ENCODE results near the gene LAMA4. TPM values are rescaled to one million over a fixed set of nuclear protein-coding genes. Genes with fewer than 3 reads are reported as not detected.

Gene LAMA4
- total RNA-seq, 1 experiment from 2014 or later = 9.4 TPM

DNA sequence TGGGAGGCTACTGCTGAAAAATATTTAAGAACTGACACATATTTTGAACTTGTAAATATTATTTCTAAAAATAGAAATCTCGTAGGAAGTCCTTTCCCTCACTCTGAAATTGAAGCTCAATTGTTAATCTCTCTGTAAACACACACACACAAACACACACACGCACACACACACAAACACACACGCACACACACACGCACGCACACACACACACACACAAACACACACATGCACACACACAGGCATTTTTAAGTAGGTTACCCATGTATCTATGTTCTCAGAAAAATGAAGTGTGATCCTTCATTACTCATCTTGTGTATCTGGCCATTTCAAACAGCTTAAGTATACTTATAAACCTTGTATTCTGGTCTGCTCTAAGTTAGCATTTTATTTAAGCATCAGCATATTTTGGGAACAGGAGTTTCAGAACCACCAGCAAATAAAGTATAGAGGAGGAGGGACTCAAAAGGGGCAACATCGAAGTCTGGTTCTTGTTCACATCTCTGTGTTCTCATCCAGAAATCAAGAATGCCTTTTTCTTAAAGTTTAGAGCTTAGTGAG, 188.9 kb downstream of the LAMA4 start:
- Histone ChIP-seq H3K4me3 (ENCODE audit: low read length) (no peak overlapping the region), H3K27ac (ENCODE audit: low read length) (no peak overlapping the region), H2AFZ (ENCODE audit: low read length) (no peak overlapping the region), H3K9me3 (ENCODE audit: low read length) (no peaks in the 10 kb centered on the region), H3K36me3 (ENCODE audit: low read depth, low read length) (peaks cover 3% of the 10 kb centered on the region; the same call in 1 of the 2 replicates), H3K79me2 (ENCODE audit: low read length) (no peaks in the 10 kb centered on the region), H3K4me2 (ENCODE audit: low read length) (no peak overlapping the region), H4K20me1 (ENCODE audit: low read length) (no peaks in the 10 kb centered on the region), H3F3A (ENCODE audit: low read length, unreplicated experiment) (no peaks in the 10 kb centered on the region), H3K9ac (ENCODE audit: low read length) (no peak overlapping the region), H3K4me1 (ENCODE audit: insufficient read depth, low read length) (peaks cover 10% of the 10 kb centered on the region), H3K27me3 (ENCODE audit: low read length) (no peaks in the 10 kb centered on the region), H3K9me2 (replicated peaks; ENCODE audit: low read length) (no peaks in the 10 kb centered on the region)
- peak; percentile 24; the same call in 1 of the 2 replicates for ATAC-seq
- BruUV-seq (replicated peaks) = no TSS peak
- ChIA-PET CTCF (interaction anchor here (0.6 kb wide), 1 partner anchor 733 kb away, joined by 3 read pairs; no protein-coding TSS in a partner anchor), POLR2A (ENCODE audit: unreplicated experiment) (no interaction called here)
- no peak for TF ChIP-seq EZH2phosphoT487 (IDR thresholded peaks at IDR 0.05; ENCODE audit: borderline replicate concordance, low read length)
- TF ChIP-seq EZH2 (IDR thresholded peaks at IDR 0.05; ENCODE audit: low read length, unreplicated experiment) = no peak
- TF ChIP-seq, protein P1, sequence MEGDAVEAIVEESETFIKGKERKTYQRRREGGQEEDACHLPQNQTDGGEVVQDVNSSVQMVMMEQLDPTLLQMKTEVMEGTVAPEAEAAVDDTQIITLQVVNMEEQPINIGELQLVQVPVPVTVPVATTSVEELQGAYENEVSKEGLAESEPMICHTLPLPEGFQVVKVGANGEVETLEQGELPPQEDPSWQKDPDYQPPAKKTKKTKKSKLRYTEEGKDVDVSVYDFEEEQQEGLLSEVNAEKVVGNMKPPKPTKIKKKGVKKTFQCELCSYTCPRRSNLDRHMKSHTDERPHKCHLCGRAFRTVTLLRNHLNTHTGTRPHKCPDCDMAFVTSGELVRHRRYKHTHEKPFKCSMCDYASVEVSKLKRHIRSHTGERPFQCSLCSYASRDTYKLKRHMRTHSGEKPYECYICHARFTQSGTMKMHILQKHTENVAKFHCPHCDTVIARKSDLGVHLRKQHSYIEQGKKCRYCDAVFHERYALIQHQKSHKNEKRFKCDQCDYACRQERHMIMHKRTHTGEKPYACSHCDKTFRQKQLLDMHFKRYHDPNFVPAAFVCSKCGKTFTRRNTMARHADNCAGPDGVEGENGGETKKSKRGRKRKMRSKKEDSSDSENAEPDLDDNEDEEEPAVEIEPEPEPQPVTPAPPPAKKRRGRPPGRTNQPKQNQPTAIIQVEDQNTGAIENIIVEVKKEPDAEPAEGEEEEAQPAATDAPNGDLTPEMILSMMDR (conservative IDR thresholded peaks at IDR 0.05; ENCODE audit: low read depth, low read length) = no peak
- intact Hi-C loops (cut with micrococcal nuclease) = no loop called here
- no peak for DNase-seq

DNA sequence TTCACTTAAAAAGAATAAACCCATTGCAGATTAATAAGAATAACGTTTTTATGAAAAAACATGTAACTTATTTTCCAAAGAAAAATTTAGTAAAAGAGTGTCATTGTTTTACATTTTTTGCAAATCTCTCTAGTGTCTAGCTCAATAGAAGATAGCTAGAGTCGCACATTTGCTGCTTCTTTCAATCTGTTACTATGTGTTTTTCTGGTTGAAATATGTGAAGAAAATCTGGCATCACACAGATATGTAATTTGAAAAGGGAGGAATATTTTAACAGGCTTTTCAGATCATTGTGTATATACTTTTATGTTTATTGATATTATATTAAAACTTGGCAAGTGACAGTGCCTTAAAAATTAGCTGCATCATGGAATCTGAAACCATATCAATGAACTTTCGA, 191.4 kb downstream of the LAMA4 start:
- DNase-seq = no peak
- TF ChIP-seq EZH2phosphoT487 (IDR thresholded peaks at IDR 0.05; ENCODE audit: borderline replicate concordance, low read length) (no peak), EZH2 (IDR thresholded peaks at IDR 0.05; ENCODE audit: low read length, unreplicated experiment) (no peak)
- TF ChIP-seq, protein P1 (conservative IDR thresholded peaks at IDR 0.05; ENCODE audit: low read depth, low read length) = no peak
- H3K36me3 ChIP-seq (ENCODE audit: low read depth, low read length) = no peaks in the 10 kb centered on the region
- H3K9me2 ChIP-seq (replicated peaks; ENCODE audit: low read length) = no peaks in the 10 kb centered on the region
- H3K79me2 ChIP-seq (ENCODE audit: low read length) = no peaks in the 10 kb centered on the region
- no peak overlapping the region for H2AFZ ChIP-seq (ENCODE audit: low read length)
- peaks cover 10% of the 10 kb centered on the region for H3K4me1 ChIP-seq (ENCODE audit: insufficient read depth, low read length)
- ChIA-PET POLR2A (ENCODE audit: unreplicated experiment) (no interaction called here), CTCF (no interaction called here)
- H3K27me3 ChIP-seq (ENCODE audit: low read length) = no peaks in the 10 kb centered on the region
- H3K9ac ChIP-seq (ENCODE audit: low read length) = no peak overlapping the region
- no peaks in the 10 kb centered on the region for H3K9me3 ChIP-seq (ENCODE audit: low read length)
- no peaks in the 10 kb centered on the region for H4K20me1 ChIP-seq (ENCODE audit: low read length)
- H3F3A ChIP-seq (ENCODE audit: low read length, unreplicated experiment) = no peaks in the 10 kb centered on the region
- BruUV-seq (replicated peaks) = no TSS peak
- no peak overlapping the region for H3K4me2 ChIP-seq (ENCODE audit: low read length)
- H3K27ac ChIP-seq (ENCODE audit: low read length) = no peak overlapping the region
- intact Hi-C loops (cut with micrococcal nuclease) = no loop called here
- H3K4me3 ChIP-seq (ENCODE audit: low read length) = no peak overlapping the region
- no peak for ATAC-seq

DNA sequence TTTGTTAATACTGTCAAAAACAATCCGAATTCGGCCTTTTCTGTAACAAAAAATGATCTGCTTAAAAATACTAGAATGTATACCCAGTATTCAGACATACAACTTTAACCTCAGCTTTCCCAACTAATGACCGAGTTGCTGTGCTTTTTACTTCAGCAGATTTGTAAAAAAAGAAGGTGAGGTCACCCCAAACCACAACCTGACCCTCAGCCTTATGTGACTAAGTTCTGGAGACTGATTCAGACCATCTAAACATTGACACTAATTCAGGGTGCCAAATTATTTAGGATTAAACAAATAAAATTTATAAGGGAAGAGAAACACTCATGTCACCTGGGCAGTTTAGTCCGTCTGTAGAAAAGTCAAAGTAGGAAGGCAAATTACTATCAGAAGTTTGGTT, 192.8 kb downstream of the LAMA4 start:
- Histone ChIP-seq H2AFZ (ENCODE audit: low read length) (no peak overlapping the region), H3K9ac (ENCODE audit: low read length) (no peak overlapping the region), H3K4me1 (ENCODE audit: insufficient read depth, low read length) (peaks cover 10% of the 10 kb centered on the region), H3K4me2 (ENCODE audit: low read length) (no peak overlapping the region), H3K4me3 (ENCODE audit: low read length) (no peak overlapping the region), H3K9me2 (replicated peaks; ENCODE audit: low read length) (no peaks in the 10 kb centered on the region), H4K20me1 (ENCODE audit: low read length) (no peaks in the 10 kb centered on the region), H3K27ac (ENCODE audit: low read length) (no peak overlapping the region), H3K9me3 (ENCODE audit: low read length) (no peaks in the 10 kb centered on the region), H3K36me3 (ENCODE audit: low read depth, low read length) (no peaks in the 10 kb centered on the region), H3K27me3 (ENCODE audit: low read length) (no peaks in the 10 kb centered on the region), H3F3A (ENCODE audit: low read length, unreplicated experiment) (no peaks in the 10 kb centered on the region), H3K79me2 (ENCODE audit: low read length) (no peaks in the 10 kb centered on the region)
- BruUV-seq (replicated peaks) = no TSS peak
- CTCF ChIA-PET = no interaction called here
- intact Hi-C loops (cut with micrococcal nuclease) = no loop called here
- POLR2A ChIA-PET (ENCODE audit: unreplicated experiment) = no interaction called here
- ATAC-seq (peak; percentile 76), DNase-seq (peak; percentile 51)
- TF ChIP-seq, protein P1 (conservative IDR thresholded peaks at IDR 0.05; ENCODE audit: low read depth, low read length) = no peak
- TF ChIP-seq EZH2phosphoT487 (IDR thresholded peaks at IDR 0.05; ENCODE audit: borderline replicate concordance, low read length) (no peak), EZH2 (IDR thresholded peaks at IDR 0.05; ENCODE audit: low read length, unreplicated experiment) (no peak)
